Stimulated activated naive CD8-positive, alpha-beta T cell treated with anti-CD3 and anti-CD28 coated beads, Interleukin-15, amount 100 ng/mL, for 72 hours (primary cell): ENCODE results near the gene CHST14.
A peak's percentile ranks its signal among the peaks of the same experiment; 100 is the strongest.

Source experiments
- ATAC-seq: fragments of 150-1000 bp; cut with Tn5 transposase; 2 replicates; pipeline ENCODE4 v1.10.0; 2021; ENCODE audit warnings: mild to moderate bottlenecking, moderate library complexity
- DNase-seq, 2 donors: peaks; one replicate each; pipeline ENCODE4 v3.0.0; 2021 to 2022
- H3K27ac Mint-ChIP-seq, 2 donors: one replicate each; pipeline ENCODE4 v1.8.0; 2022; ENCODE audit warnings: mild to moderate bottlenecking in 2 of 2, mixed read lengths in 2 of 2, moderate library complexity in 2 of 2
- H3K27me3 Mint-ChIP-seq: one replicate; pipeline ENCODE4 v1.8.0; 2022; ENCODE audit warnings: mixed read lengths
- H3K4me1 Mint-ChIP-seq: one replicate; pipeline ENCODE4 v1.8.0; 2022; ENCODE audit warnings: mild to moderate bottlenecking, mixed read lengths
- H3K4me3 Mint-ChIP-seq, 2 donors: one replicate each; pipeline ENCODE4 v1.8.0; 2022; ENCODE audit warnings: mild to moderate bottlenecking in 2 of 2, mixed read lengths in 2 of 2, moderate library complexity in 1 of 2
- H3K9me3 Mint-ChIP-seq, 2 donors: one replicate each; pipeline ENCODE4 v1.8.0; 2022; ENCODE audit warnings: mixed read lengths in 2 of 2

CHST14 gene

GRCh38 chr15:40437752-40438687 is 32.8 kb upstream of the CHST14 start:
- Mint-ChIP-seq H3K27me3 (peaks cover 64% of the 10 kb centered on the region), H3K9me3 (no peaks in the 10 kb centered on the region), H3K27ac (no peak overlapping the region), H3K4me3 (no peak overlapping the region), H3K4me1 (peaks cover 61% of the 10 kb centered on the region)
- ATAC-seq = no peak
- DNase-seq = no peak

GRCh38 chr15:40438712-40439111 is 32.1 kb upstream of the CHST14 start:
- Mint-ChIP-seq H3K4me1 (peaks cover 68% of the 10 kb centered on the region), H3K27me3 (peaks cover 64% of the 10 kb centered on the region), H3K4me3 (no peak overlapping the region), H3K9me3 (no peaks in the 10 kb centered on the region), H3K27ac (no peak overlapping the region)
- no peak for DNase-seq
- ATAC-seq = no peak

GRCh38 chr15:40439461-40439959 is 31.3 kb upstream of the CHST14 start:
- Mint-ChIP-seq H3K4me3 (peak overlapping the region; percentile 91 to 98), H3K27ac (peak overlapping the region in 1 of 2 donors; percentile 56), H3K4me1 (peaks cover 76% of the 10 kb centered on the region), H3K9me3 (no peaks in the 10 kb centered on the region), H3K27me3 (peaks cover 59% of the 10 kb centered on the region)
- no peak for ATAC-seq
- no peak for DNase-seq

- Mint-ChIP-seq H3K27ac (peak overlapping the region; percentile 61 to 93), H3K9me3 (no peaks in the 10 kb centered on the region), H3K27me3 (peaks cover 52% of the 10 kb centered on the region), H3K4me1 (peaks cover 78% of the 10 kb centered on the region), H3K4me3 (peak overlapping the region; percentile 91 to 98)
- no peak for ATAC-seq
- peak in 1 of 2 donors; percentile 25 for DNase-seq
These were observed 30.6 kb upstream of the CHST14 start for GRCh38 chr15:40439960-40440742.

GRCh38 chr15:40440743-40441564 is 29.8 kb upstream of the CHST14 start, which contains the start of gene BAHD1:
BAHD1 (plus strand) TSS chr15:40440953; CDS start chr15:40458465, 17,512 bp downstream.
- Mint-ChIP-seq H3K4me3 (peak within 1 kb of the TSS; percentile 95 to 98), H3K27ac (peak within 1 kb of the TSS; percentile 87 to 93), H3K4me1 (peaks cover 78% of the 10 kb centered on the region), H3K9me3 (no peaks in the 10 kb centered on the region), H3K27me3 (peaks cover 44% of the 10 kb centered on the region)
- peak; percentile 87 for ATAC-seq
- peak; percentile 94 to 95 for DNase-seq

GRCh38 chr15:40441565-40442531 is 28.9 kb upstream of the CHST14 start:
- peaks cover 35% of the 10 kb centered on the region for H3K27me3 Mint-ChIP-seq
- DNase-seq = peak; percentile 42 to 47
- H3K9me3 Mint-ChIP-seq = no peaks in the 10 kb centered on the region
- H3K27ac Mint-ChIP-seq = peak overlapping the region; percentile 72 to 91
- H3K4me1 Mint-ChIP-seq = peaks cover 71% of the 10 kb centered on the region
- peak overlapping the region; percentile 91 to 95 for H3K4me3 Mint-ChIP-seq
- peak; percentile 15 for ATAC-seq

GRCh38 chr15:40443255-40443654 is 27.5 kb upstream of the CHST14 start:
- H3K4me1 Mint-ChIP-seq = peaks cover 59% of the 10 kb centered on the region
- H3K9me3 Mint-ChIP-seq = no peaks in the 10 kb centered on the region
- H3K4me3 Mint-ChIP-seq = no peak overlapping the region
- H3K27ac Mint-ChIP-seq = no peak overlapping the region
- peaks cover 21% of the 10 kb centered on the region for H3K27me3 Mint-ChIP-seq
- no peak for DNase-seq
- ATAC-seq = no peak

GRCh38 chr15:40443846-40444245 is 26.9 kb upstream of the CHST14 start:
- ATAC-seq = no peak
- no peaks in the 10 kb centered on the region for H3K9me3 Mint-ChIP-seq
- H3K4me3 Mint-ChIP-seq = peak overlapping the region in 1 of 2 donors; percentile 4
- peak overlapping the region in 1 of 2 donors; percentile 16 for H3K27ac Mint-ChIP-seq
- H3K4me1 Mint-ChIP-seq = peaks cover 55% of the 10 kb centered on the region
- no peak for DNase-seq
- peaks cover 15% of the 10 kb centered on the region for H3K27me3 Mint-ChIP-seq

GRCh38 chr15:40444736-40445135 is 26.0 kb upstream of the CHST14 start:
- ATAC-seq (no peak), DNase-seq (no peak)
- peaks cover 54% of the 10 kb centered on the region for H3K4me1 Mint-ChIP-seq
- H3K27ac Mint-ChIP-seq = no peak overlapping the region
- peaks cover 6% of the 10 kb centered on the region for H3K27me3 Mint-ChIP-seq
- H3K4me3 Mint-ChIP-seq = no peak overlapping the region
- H3K9me3 Mint-ChIP-seq = no peaks in the 10 kb centered on the region

- peak overlapping the region in 1 of 2 donors; percentile 49 for H3K27ac Mint-ChIP-seq
- H3K4me3 Mint-ChIP-seq = no peak overlapping the region
- H3K27me3 Mint-ChIP-seq = no peaks in the 10 kb centered on the region
- H3K4me1 Mint-ChIP-seq = peaks cover 54% of the 10 kb centered on the region
- DNase-seq (no peak), ATAC-seq (no peak)
- no peaks in the 10 kb centered on the region for H3K9me3 Mint-ChIP-seq
These were observed 25.3 kb upstream of the CHST14 start for GRCh38 chr15:40445421-40445922.

- Mint-ChIP-seq H3K4me3 (no peak overlapping the region), H3K27ac (no peak overlapping the region), H3K27me3 (no peaks in the 10 kb centered on the region), H3K9me3 (no peaks in the 10 kb centered on the region), H3K4me1 (peaks cover 61% of the 10 kb centered on the region)
- DNase-seq (no peak), ATAC-seq (no peak)
These were observed 24.6 kb upstream of the CHST14 start for GRCh38 chr15:40446144-40446543.

GRCh38 chr15:40448354-40448753 is 22.4 kb upstream of the CHST14 start:
- no peak overlapping the region for H3K27ac Mint-ChIP-seq
- H3K27me3 Mint-ChIP-seq = no peaks in the 10 kb centered on the region
- DNase-seq = no peak
- no peaks in the 10 kb centered on the region for H3K9me3 Mint-ChIP-seq
- peaks cover 71% of the 10 kb centered on the region for H3K4me1 Mint-ChIP-seq
- no peak for ATAC-seq
- H3K4me3 Mint-ChIP-seq = no peak overlapping the region

GRCh38 chr15:40449275-40449674 is 21.5 kb upstream of the CHST14 start:
- H3K9me3 Mint-ChIP-seq = no peaks in the 10 kb centered on the region
- H3K27me3 Mint-ChIP-seq = no peaks in the 10 kb centered on the region
- peaks cover 71% of the 10 kb centered on the region for H3K4me1 Mint-ChIP-seq
- H3K27ac Mint-ChIP-seq = peak overlapping the region in 1 of 2 donors; percentile 3
- no peak for ATAC-seq
- no peak overlapping the region for H3K4me3 Mint-ChIP-seq
- DNase-seq = no peak

- H3K27ac Mint-ChIP-seq = peak overlapping the region in 1 of 2 donors; percentile 78
- no peaks in the 10 kb centered on the region for H3K9me3 Mint-ChIP-seq
- H3K4me3 Mint-ChIP-seq = no peak overlapping the region
- peaks cover 71% of the 10 kb centered on the region for H3K4me1 Mint-ChIP-seq
- ATAC-seq (no peak), DNase-seq (no peak)
- H3K27me3 Mint-ChIP-seq = no peaks in the 10 kb centered on the region
These were observed 20.7 kb upstream of the CHST14 start for GRCh38 chr15:40450047-40450446.
